HG03159 (cell line): ENCODE results near the gene MICA.
A peak's percentile ranks its signal among the peaks of the same experiment; 100 is the strongest.
"Not testable (repeated sequence)": the region's sequence is repeated elsewhere in the genome, so short reads cannot be mapped to it uniquely, and the experiment has no call there.

Experiments used
- ATAC-seq: cut with Tn5 transposase; IDR thresholded peaks from one replicate; pipeline ENCODE4 v1.9.1; 2021; ENCODE audit warnings: mild to moderate bottlenecking, moderate library complexity; ENCODE audit not compliant: unreplicated experiment

The MICA gene

GRCh38 chr6:31381666-31382065, 21.7 kb upstream of the MICA start:
- no peak for ATAC-seq

DNA sequence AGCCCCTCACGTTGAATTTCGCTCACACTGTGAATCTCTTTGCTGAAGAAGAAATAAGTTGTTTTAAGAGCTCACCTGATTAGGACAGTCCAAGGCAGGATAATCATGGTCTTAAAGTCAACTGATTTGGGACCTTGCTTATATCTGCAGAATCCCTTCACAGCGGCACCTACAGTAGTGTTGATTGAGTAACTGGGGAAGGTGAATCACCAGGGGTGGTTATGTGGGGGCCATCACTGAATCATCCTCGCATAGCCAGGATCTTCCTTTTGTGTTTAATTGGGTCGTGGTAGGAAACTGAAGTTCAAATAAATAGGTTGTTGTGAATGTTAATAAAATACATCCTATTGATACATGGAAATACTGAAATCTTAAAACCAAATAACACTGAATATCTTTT, 20.2 kb upstream of the MICA start:
- ATAC-seq, result no peak

DNA sequence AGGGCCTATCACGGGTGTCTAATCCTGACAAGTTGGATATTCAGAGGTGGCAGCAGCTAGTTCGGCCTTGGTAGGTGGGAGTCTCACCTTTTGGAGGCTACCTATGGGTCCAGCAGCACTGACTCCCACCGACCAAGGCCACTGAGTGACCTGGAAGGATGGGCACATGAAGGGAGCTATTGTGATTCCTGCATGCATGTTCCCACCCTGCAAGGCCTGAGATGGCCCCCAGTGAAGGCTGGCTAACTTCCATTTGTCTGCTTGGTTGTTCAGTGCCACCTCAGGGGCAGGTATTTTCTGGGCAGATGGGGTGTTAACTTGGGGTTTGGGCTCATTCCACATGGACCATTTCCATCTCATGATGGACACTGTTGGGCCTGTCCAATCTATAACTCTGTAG, 18.4 kb upstream of the MICA start:
- ATAC-seq, result no peak

DNA sequence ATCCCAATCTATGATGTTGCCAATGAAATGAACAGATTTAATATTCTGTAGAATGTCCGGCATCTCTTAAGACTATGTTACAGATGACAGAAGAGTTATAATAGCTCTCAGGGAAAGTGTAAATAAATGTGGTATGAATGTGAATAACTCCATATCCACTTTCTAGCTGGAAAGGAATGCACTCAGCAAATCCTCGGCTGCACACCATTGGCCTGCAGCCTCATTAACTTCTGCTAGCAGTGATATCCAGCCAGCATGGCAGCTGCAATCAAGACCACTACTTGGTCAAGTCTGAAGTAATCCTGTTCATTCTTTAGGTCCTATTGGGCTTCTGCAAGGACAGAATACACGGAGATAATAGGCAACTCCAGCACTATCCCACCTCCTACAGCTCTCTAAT, 17.3 kb upstream of the MICA start:
- ATAC-seq, result no peak

DNA sequence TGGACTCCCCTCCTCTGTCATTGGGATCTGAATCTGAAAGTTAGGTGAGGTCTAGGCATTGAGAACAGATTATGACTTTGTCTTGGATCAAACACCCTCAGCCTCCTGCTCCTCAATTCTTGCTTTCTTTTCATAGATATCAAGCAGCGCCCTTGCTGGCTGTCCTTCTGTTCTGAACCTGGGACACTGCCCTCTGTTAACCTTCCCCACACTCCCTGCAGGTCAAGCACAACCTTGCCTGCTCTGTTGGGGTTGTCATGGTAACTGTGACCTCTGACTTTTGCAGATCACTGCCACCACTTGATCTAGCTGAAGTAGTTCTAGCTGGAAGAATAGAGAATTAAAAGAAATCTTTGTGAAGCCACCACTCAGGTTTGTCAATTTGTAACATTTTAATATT, 16.4 kb upstream of the MICA start:
- no peak for ATAC-seq

DNA sequence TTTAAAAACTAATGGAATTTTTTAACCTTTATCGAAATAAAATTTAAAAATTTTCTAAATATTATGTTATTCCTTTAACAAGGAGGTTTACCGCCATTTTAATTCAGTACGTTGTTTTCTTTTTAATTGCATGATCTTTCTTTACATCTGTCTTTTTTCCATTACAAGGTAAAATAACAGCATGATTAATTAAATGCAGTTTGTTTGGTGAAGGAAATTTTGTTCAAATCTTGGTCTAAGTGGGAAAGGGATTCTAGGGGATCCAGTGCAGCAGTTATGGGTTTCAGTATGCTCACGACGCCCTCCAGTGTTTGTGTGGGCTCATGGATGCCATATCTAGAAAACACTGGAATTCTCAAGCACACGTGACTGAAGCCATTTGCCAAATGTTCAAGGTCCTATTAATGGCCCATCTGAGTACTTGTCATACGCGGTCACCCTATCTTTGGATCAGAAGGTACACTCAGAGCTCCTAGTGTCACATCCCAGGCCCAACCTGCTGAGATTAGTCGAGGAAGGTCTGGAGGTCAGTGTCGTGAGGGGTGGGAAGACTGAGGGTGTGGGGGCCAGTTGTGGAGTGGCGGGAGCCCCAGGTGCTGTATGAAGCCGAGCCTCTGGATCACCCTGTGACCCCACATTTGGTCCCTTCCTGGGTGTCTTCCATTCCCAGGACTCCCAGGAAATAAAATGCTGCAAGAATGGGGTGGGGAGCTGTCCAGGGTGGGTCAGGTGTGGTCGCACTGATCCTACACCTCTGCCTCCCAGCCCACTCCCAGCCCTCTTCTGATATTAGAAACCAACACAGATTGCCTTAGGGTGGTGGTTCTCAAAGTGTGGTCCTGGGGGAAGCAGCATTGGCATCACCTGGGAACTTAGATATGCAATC, 14.2 kb upstream of the MICA start:
- ATAC-seq, result not testable (repeated sequence)

DNA sequence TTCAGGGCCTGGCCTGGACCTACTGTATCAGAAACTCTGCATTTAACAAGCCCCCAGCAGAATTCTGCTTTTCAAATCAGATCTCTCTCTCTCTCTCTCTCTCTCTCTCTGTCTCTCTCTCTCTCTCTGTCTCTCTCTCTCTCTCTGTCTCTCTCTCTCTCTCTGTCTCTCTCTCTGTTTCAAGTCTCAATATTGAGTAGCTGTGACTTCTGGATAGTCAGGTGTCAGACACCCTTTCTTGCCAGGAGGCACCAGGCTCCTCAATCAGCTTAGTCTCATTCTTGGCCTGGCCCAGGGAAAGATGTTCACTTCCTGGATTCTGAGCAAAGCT, 13.6 kb upstream of the MICA start:
- ATAC-seq, result not testable (repeated sequence)

DNA sequence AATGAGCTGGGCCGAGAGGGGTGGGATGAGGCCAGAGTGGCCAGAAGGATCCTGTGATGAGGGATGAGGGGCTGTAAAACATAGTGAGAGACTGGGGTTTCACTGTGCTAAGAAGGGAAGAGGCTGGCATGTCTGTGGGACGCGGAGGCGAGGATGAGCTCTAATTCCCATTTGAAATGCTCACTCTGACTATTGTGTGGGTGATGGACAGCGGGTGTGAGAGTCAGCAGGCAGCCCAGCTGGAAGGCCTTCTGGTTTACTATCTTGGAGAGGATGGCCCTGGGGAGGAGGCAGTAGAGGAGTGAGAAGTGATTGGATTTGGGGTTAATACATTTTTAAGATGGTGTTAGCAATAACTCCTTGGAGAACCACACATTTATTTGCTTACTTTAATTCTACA, 9.5 kb upstream of the MICA start:
- ATAC-seq, result no peak

- ATAC-seq, result no peak
These were observed 9.0 kb upstream of the MICA start for GRCh38 chr6:31394381-31394780.

DNA sequence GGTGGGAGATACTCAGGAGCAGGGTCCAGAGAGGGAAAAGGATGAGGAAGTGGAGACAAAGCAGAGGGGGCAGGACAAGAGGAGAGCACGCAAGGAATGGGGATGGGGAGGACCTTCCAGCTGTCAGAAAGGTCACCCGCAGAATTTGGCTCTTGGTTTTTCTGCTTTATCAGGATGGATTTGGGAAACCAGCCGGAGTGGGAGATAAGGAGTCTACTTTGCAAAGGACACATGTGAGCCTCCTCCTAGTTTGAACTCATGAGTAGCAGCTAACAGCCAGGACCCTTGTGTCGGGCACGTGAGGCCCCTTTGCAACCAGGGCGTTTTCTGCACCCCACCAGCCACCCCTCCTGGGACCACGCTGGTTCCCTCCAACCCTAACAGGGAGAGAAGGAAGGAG, 7.6 kb upstream of the MICA start:
- ATAC-seq, result no peak

- no peak for ATAC-seq
These were observed 6.8 kb upstream of the MICA start for GRCh38 chr6:31396422-31397152.

GRCh38 chr6:31397153-31397499, 6.3 kb upstream of the MICA start:
- ATAC-seq, result not testable (repeated sequence)

DNA sequence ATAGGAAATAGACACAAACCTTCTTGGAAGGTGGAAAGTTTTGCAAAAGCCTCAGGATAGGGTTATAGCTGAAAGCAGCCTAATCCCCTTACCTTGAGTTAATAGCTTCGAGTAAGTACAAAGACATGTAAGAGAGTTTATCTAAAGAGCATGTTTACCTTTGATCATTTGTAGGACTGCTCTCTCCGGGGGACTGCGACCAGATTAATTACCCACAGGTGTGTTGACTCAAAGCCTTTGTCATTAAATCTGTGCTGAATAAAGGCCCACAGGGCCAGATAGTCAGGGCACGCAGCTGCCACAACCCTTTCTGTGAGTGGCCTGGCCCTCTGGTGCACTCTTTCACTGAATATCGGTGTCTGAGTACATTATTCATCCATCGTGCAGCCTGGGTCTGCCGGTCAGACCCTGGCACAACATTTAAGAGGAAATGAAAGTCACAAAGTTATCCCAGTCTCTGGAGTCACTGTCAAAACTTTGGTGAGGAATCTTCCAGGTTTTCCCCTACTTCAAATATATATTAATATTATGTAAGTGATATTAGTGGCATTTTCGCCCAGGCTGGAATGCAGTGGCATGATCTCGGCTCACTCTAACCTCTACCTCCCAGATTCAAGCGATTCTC, 5.4 kb upstream of the MICA start:
- no peak for ATAC-seq

GRCh38 chr6:31399589-31400466, 3.6 kb upstream of the MICA start:
- no peak for ATAC-seq

GRCh38 chr6:31400467-31401289, 2.7 kb upstream of the MICA start:
- ATAC-seq, result no peak

- ATAC-seq, result no peak
These were observed 2.0 kb upstream of the MICA start for GRCh38 chr6:31401403-31401802.

DNA sequence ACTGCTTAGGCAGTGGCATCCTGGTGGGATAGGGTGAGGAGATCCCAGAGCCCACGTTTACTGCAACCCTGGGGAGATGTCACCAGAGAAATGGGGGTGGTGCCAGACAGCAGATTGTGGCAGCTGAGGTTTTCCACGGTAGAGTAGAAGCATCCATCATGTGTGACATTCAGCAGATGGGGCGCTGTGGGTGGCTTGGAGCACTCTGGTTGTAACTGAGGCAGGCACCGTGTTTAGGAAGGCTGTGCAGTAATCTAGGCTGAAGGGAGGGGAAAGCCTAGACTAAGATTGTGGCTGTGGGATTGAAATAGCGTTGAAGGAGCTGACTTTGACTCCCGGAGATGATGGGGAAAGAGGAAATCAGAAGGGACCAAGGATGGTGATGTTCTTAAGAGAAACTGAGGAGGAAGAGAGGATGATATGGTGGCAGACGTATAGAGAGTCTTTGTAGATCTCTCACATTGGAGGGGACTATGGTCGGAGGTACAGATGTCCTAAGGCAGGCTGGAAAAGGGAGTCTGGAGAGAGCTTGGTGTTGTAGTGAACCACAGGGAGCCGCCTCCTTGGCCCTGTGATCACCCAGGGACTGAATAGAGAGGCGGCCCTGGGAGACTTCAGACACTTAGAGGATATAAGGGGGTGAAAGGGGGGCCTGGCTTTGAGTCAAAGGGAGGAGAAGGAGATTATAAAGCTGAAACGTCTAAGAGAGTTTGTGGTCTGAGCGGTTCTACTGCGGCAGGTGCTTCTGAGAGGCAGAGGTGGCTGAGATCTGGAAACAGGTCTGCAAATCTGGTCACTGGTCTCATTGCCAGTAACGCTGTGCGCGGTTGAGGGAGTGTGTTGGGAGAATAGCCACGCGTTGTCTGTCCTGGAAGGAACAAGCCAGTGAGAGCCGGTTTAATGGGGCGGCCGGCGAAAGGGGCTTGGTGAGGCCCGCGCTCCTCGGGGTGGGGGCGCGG, 792 bp upstream of the MICA start:
- peak; percentile 18 for ATAC-seq

GRCh38 chr6:31404061-31404364, 618 bp downstream of the MICA start:
- ATAC-seq, result not testable (repeated sequence)

- no peak for ATAC-seq
These were observed 2.6 kb downstream of the MICA start for GRCh38 chr6:31405996-31406395.
